ENCODE data around the gene MYO1E.

GRCh38 chr15:59189241-59189640 is 183.4 kb downstream of the MYO1E start:
- no peak for TF ChIP-seq CTCF (IDR thresholded peaks at IDR 0.05; ENCODE audit: low read depth, low read length, poor library complexity, severe bottlenecking)
- no peak for TF ChIP-seq EZH2phosphoT487 (IDR thresholded peaks at IDR 0.05; ENCODE audit: borderline replicate concordance, low read length)
